Esophagus mucosa (tissue), 1 donor: ENCODE data around the gene LMNA. TPM values are rescaled to one million over a fixed set of nuclear protein-coding genes. Genes with fewer than 3 reads are reported as not detected.
"Not testable (repeated sequence)": the region's sequence is repeated elsewhere in the genome, so short reads cannot be mapped to it uniquely, and the experiment has no call there.

Experiments
- ATAC-seq: fragments of 200-7000 bp; cut with Tn5 transposase; one replicate; pipeline ENCODE4 v1.9.1; 2020
- total RNA-seq: library from RNA; stranded (reverse); gene quantifications from one replicate; pipeline ENCODE4 v1.2.4, GENCODE V29; 2023
- donor health status: DM: yes; HTN: yes; CAD: no.

The LMNA gene
- 315 TPM for total RNA-seq

DNA sequence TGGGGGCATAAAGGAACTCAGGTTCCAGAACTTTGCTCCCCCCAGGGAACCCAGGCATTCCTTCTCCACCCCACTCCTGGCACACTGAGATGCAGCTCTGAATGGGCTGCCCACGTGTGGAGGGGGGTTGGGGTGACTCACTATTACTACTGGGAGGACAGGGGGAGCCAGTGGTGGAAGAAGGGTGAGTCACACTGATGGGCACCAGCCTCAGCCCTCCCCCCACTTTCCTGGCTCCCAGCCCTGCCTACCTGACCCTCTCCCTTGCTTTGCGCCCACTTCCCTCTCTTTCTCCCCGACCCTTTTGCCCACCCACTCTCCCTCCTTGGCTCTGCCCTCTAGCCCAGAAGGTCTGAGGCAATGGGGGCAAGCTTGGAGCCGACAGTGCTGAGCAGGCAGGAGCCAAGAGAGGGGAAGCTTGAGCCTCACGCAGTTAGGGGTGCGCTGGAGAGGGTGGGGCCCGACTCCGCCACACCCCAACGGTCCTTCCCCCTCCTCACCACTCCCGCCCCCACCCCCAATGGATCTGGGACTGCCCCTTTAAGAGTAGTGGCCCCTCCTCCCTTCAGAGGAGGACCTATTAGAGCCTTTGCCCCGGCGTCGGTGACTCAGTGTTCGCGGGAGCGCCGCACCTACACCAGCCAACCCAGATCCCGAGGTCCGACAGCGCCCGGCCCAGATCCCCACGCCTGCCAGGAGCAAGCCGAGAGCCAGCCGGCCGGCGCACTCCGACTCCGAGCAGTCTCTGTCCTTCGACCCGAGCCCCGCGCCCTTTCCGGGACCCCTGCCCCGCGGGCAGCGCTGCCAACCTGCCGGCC, at the start of gene LMNA:
Gene LMNA (plus strand): TSS at position 611 of the 818 bp plus-strand sequence. CDS start 208 bp downstream, outside the sequence.
- ATAC-seq = peak; percentile 83

GRCh38 chr1:156065212-156065611, 49.3 kb upstream of the LMNA start:
- ATAC-seq = no peak

GRCh38 chr1:156065871-156066270, 48.6 kb upstream of the LMNA start:
- ATAC-seq = no peak

- ATAC-seq = no peak
These were observed 47.2 kb upstream of the LMNA start for GRCh38 chr1:156067262-156067661.

DNA sequence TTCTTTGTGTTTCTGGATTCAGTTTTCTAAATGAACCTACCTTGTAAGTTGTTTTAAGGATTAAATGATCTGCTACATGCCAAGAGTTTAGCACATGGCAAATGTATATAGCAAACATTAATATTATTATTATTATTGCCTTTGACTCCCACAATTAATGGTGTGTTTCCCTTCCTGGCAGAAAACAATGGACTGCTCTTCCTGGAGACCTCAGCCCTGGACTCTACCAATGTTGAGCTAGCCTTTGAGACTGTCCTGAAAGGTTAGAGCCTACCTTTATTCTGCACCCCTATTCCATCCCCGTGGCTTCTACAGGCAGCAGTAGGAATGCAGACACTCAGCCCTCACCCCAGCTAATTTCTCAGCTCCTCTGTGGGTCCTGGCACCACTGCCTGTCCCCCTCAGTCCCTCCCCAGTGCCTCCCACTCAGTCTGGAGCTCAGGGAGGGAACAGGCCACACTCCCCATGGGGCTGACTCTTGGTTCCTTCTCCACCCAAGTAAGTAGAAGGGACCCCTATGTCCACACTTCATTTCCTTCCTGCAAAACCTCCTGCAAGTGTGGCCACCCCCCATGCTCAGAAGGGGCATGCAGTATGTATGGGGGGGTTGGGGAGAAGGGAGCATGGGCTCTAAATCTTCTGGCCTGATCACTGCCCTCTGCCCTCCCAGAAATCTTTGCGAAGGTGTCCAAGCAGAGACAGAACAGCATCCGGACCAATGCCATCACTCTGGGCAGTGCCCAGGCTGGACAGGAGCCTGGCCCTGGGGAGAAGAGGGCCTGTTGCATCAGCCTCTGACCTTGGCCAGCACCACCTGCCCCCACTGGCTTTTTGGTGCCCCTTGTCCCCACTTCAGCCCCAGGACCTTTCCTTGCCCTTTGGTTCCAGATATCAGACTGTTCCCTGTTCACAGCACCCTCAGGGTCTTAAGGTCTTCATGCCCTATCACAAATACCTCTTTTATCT, 44.7 kb upstream of the LMNA start:
- ATAC-seq = no peak

- peak; percentile 7 for ATAC-seq
These were observed 44.0 kb upstream of the LMNA start for GRCh38 chr1:156070548-156070947.

GRCh38 chr1:156071332-156071816, 43.1 kb upstream of the LMNA start:
- not testable (repeated sequence) for ATAC-seq

DNA sequence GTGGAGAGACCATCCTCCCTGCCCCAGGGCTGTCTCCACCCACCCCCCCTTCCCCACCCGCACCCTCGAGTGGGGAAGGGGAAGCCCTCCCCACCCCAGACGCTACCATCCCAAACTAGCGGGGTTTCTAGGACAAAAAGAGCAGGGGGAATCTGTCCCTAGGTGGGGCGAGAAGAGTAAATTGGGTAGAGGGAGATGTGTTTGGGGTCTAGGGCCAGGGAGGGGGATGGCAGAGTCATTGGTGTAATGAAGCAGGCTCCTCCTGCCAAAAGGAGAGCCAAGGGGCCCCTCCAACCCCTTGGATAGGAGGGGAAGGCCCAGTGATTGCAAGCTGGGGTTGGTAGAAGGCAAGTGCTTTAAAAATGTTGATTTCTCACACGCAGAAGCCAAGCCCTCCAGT, 42.3 kb upstream of the LMNA start:
- ATAC-seq = no peak

DNA sequence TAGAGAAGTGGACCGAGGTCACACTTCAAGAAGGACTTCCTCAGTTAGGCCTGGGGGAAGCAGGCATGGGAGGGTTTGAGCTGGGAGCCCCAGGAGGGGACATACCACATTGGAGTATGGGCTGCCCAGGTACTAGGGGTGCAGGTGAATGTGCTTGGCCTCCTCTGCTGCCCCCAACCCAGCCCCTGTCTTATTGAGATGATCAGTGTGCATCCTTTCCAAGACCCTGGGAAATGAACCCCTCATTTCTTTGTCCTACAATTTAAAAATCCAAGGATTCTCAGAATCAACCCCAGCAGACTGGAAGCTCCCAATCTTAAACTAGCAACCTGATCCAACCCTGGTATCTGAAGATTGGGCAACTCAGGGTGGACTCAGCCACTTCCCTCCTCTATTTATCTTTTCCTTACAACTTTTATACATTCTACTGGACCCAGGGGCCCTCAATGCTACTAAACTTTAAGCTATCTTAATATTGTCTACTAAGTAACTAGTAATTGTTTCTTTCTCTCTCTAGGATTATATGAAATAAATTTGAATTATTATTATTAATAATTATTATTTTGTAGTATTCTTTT, 41.3 kb upstream of the LMNA start:
- no peak for ATAC-seq

- ATAC-seq = no peak
These were observed 40.8 kb upstream of the LMNA start for GRCh38 chr1:156073740-156074139.

DNA sequence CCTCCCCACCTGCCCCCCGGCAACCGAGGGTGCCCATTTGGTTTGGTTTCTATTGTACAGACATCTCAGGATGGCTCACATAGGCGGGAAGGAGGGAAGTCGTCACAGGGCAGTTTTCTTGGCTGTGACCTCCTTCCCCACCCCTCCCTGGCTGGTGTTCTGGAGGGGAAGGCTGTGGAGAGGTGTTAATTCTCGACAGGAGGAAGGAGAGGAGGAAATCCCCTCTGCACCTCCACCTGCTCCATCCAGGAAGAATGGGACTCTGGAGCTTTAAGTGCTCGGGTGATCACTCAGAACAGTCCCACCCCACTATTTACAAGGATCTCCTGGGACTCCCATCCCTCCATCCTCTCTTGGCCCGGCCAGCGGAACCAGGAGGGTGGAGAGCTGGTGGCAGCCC, 39.9 kb upstream of the LMNA start:
- ATAC-seq = no peak

DNA sequence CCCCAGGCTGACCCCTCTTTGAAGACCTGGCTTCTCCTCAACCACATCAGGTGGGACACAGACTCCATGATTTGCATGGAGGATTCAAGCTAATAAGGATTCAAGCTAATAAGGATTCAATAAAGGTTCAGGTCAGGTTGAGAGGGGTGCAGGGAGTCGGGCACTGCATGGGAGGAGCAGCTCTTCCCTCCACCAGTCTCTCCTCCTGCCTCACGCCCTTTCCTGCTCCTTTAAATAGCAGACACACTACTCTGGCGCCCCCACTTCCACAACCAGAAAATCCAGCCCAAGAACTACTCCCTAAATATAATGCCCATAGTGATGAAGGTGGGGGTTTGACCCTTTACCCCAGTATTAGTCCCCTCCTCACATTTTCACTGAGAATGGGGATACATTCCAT, 39.3 kb upstream of the LMNA start:
- ATAC-seq = no peak

DNA sequence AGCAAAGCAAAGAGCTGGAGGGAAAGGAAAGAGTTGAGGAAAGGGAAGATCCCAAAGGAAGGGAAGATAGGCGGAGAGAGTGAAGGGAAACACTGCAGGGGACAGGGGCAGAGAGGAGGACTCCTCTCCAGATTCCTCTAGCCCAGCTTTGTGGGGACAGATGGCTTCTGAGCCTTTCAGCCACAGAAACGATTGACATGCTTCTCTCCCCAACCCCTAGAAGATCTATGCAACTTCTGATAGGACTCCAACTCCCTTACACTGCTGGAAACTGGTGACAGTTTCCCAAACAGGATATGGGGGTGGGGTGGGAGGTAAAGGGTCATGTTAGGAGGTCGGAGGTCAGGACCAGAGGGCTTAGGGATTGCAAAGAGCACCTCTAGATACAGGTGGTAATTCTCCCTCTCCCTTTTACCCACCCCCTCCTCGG, 38.7 kb upstream of the LMNA start:
- ATAC-seq = no peak

DNA sequence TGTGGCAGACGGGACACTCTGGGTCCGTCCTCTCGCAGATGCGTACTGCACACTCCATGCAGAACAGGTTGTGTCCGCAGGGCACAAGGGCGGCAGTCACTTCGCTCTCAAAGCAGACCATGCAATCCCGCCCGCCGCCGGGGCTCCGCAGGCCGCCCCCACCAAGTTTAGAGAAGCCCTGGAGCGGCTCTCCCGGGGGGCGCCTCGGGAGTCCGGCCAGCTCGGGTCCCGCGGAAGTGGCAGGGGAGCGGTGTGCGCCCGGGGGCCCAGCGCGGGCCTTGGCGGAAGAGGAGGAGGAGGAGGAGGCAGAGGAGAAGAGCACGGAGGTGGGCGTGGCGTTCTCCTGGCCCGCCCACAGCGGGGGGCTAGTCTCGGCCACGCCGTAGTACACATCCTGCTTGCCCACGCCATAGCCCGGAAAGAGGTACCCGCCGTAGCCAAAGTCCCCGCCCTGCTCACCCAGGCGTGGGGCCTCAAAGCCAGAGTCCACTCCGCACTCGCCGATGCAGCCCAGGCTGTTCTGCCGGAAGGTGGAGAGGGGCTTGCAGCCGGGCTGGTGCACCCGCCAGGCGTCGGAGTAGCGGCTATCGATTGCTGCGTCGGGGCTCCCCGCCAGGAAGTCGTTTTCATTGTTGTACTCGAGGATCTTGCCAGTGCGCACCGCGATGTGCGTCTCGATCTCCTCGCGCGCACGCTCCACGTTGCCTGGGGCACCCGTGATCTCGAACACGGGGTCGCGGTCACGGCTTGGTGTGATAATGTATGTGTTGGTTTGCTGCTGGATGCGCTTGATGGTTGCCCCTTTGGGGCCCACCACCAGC, 37.7 kb upstream of the LMNA start:
- peak; percentile 36 for ATAC-seq

- no peak for ATAC-seq
These were observed 37.1 kb upstream of the LMNA start for GRCh38 chr1:156077430-156077760.

- ATAC-seq = no peak
These were observed 35.8 kb upstream of the LMNA start for GRCh38 chr1:156078728-156079127.

DNA sequence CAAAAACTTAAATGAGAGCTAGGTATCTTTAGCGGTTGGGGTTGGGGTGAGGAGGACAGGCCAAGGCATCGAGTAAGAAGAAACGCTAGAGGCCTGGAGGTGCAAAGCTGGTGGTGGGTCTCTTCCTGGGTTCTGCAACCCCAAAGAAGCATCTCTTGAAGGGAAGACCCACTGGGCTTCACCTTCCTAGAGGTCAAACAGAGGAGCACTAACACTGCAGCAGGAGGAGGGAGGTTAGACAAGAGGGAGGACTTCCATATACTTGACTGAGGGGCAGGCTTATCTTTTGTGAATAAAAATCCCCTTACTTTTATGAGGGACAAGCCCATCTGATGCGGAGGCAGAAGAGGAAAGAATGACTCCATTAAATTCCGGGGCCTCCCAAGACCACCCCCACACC, 34.7 kb upstream of the LMNA start:
- ATAC-seq = no peak

- no peak for ATAC-seq
These were observed 34.2 kb upstream of the LMNA start for GRCh38 chr1:156080241-156080862.

DNA sequence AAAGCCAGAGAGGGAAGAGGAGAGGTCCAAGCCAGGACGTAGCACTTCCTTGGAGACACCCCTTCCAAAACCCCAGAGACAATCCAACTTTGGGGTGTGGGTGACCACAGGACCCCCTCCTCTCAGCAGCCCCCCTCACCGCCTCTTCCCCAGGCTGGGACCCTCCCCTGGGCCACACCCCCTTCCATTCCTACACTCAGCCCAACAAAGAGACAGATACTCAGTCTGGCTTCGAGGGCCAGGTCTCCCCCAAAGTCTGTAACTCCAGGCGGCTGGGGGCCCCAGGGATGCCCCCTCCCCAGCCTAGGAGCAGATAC, 33.7 kb upstream of the LMNA start:
- ATAC-seq = no peak

- ATAC-seq = no peak
These were observed 33.2 kb upstream of the LMNA start for GRCh38 chr1:156081180-156081916.

DNA sequence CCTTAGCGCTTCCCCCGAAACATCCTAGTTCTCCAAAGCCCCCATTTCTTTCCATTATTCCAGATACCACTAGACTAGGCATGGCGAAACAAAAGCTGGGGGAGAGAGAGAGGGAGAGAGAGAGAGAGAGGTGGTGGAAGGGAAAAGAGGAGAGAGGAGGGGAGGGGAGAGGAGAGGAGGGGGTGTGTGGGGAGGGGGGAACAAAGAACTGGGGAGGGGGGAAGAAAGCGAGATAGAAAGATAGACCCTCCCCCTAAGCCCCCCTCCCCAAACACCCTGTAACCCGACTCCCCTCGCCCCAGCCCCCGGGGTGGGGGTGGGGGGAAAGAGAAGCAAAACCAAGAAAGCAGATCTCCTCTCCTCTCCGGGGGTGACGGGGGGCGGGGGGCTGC, 32.6 kb upstream of the LMNA start:
- ATAC-seq = no peak
